Spleen (tissue), 11 donors: Measurements from ENCODE around the gene TMEM19. TPM values are rescaled to one million over a fixed set of nuclear protein-coding genes. Genes with fewer than 3 reads are reported as not detected.

Experiments
- DNase-seq: peaks from one replicate; pipeline ENCODE4 v3.0.0-alpha.2; 2020
- H3K27ac ChIP-seq, 8 donors: fragments of 200-600 bp; sonication (generic) in 7 of 8; 1 replicate in 4 of 8; 2 replicates in 4 of 8; pipeline versions ENCODE4 v1.5.0 to v1.8.0; 2016 to 2021; ENCODE audit warnings: inconsistent platforms in 4 of 8, mild to moderate bottlenecking in 4 of 8, moderate library complexity in 1 of 8
- H3K27me3 ChIP-seq, 7 donors: fragments of 200-600 bp; sonication (generic) in 6 of 7; replicated peaks in 1 of 7; 1 replicate in 4 of 7; 2 replicates in 3 of 7; pipeline versions ENCODE4 v1.5.0 to v1.8.0; 2016 to 2021; ENCODE audit warnings: inconsistent platforms in 3 of 7, mild to moderate bottlenecking in 1 of 7
- H3K36me3 ChIP-seq, 6 donors: fragments of 200-600 bp; sonication (generic) in 5 of 6; 1 replicate in 4 of 6; 2 replicates in 2 of 6; pipeline versions ENCODE4 v1.5.0 to v1.8.0; 2016 to 2021; ENCODE audit warnings: inconsistent platforms in 2 of 6
- H3K4me1 ChIP-seq, 6 donors: fragments of 200-600 bp; sonication (generic) in 5 of 6; 1 replicate in 3 of 6; 2 replicates in 3 of 6; pipeline versions ENCODE4 v1.5.0 to v1.8.0; 2016 to 2021; ENCODE audit warnings: inconsistent platforms in 3 of 6
- H3K4me3 ChIP-seq, 8 donors: fragments of 200-600 bp; sonication (generic) in 7 of 8; 1 replicate in 4 of 8; 2 replicates in 4 of 8; pipeline versions ENCODE4 v1.5.0 to v1.8.0; 2016 to 2021; ENCODE audit warnings: inconsistent platforms in 4 of 8, mild to moderate bottlenecking in 4 of 8, moderate library complexity in 2 of 8
- H3K9me3 ChIP-seq, 8 donors: fragments of 200-600 bp; sonication (generic) in 7 of 8; 1 replicate in 4 of 8; 2 replicates in 4 of 8; pipeline versions ENCODE4 v1.5.0 to v1.8.0; 2016 to 2021; ENCODE audit warnings: inconsistent platforms in 4 of 8
- CTCF ChIP-seq, 11 experiments: fragments of 200-600 bp in 7 of 11; fragments of 450-650 bp in 4 of 11; sonication (generic) in 4 of 11; IDR thresholded peaks in 8 of 11; conservative IDR thresholded peaks in 3 of 11; 1 replicate in 7 of 11; 2 replicates in 4 of 11; pipeline versions ENCODE4 v1.4.0 to v1.8.0; 2016 to 2021; ENCODE audit warnings: antibody characterized with exemption in 11 of 11, inconsistent platforms in 4 of 11, mild to moderate bottlenecking in 1 of 11
- POLR2A ChIP-seq, 3 donors: fragments of 450-650 bp; IDR thresholded peaks; one replicate each; pipeline ENCODE4 v1.5.1; 2017; ENCODE audit warnings: antibody characterized with exemption in 3 of 3, mild to moderate bottlenecking in 1 of 3
- POLR2AphosphoS5 ChIP-seq, 3 donors: sonication (generic); formaldehyde crosslinking; IDR thresholded peaks; one replicate each; pipeline ENCODE4 v1.5.1; 2017; ENCODE audit warnings: antibody characterized with exemption in 3 of 3
- WGBS, 5 donors: extraction: QIAGEN DNeasy Blood & Tissue Kit in 3 of 5; methylation state at CpG; one replicate each; pipeline versions ENCODE4 v1.1.5 to v1.1.7; 2013 to 2018; 5-methylcytosine and 5-hydroxymethylcytosine counted together
- intact Hi-C: fragments of 100-400 bp; cut with DNase I; formaldehyde crosslinking; loops from one replicate; pipeline ENCODE4 v1.15.0; 2023; ENCODE audit warnings: low total_unique reads
- polyA plus RNA-seq, 3 donors: library from polyadenylated mRNA; stranded (reverse); fragments of 200-250 nt; gene quantifications; one replicate each; pipeline ENCODE4 v1.2.1, GENCODE V29; 2013
- total RNA-seq, 7 donors: library from RNA; depleted of rRNA in 3 of 7; stranded (reverse); fragments of >200 nt in 3 of 7; fragmentation: NEBNext Ultra II Directional in 4 of 7; extraction: Animal tissue kit (Norgen Biotek cat#: 25700) in 4 of 7; gene quantifications; one replicate each; pipeline versions ENCODE4 v1.1.0 to v1.2.1, GENCODE V29; 2016 to 2021
- donor health status: healthy with polysubstance abuse.
- donor health status: DM: no; HTN: no; CAD: no; lungs with moderate emphysema.
- donor health status: DM: no; HTN: no; CAD: no.
- donor health status: Bipolar disorder and iron deficiency.
- donor health status: healthy.
- donor health status: DM: no; HTN: no; CAD: no.
- donor health status: DM: yes; HTN: yes; CAD: no.

Gene TMEM19
- total and polyA plus RNA-seq, 10 donors = 15.0 to 42.4 (median 29.6) TPM

- H3K4me1 ChIP-seq = peaks cover 20 to 58% (median 46%) of the 10 kb centered on the region in 6 donors
- TF ChIP-seq CTCF (IDR thresholded peaks at IDR 0.05 in 8 of 11, conservative IDR thresholded peaks at IDR 0.05 in 3 of 11) = peak in 7 of 11 experiments; percentile 7 to 59 (median 47)
- peak; percentile 82 to 96 (median 89) for TF ChIP-seq POLR2A (IDR thresholded peaks at IDR 0.05)
- TF ChIP-seq POLR2AphosphoS5 (IDR thresholded peaks at IDR 0.05) = peak; percentile 97 to 99 (median 99)
- peaks cover 0 to 27% (median 12%) of the 10 kb centered on the region in 6 donors for H3K36me3 ChIP-seq
- DNase-seq = peak; percentile 98
- WGBS, 5 donors = 0 to 1% (median 1%) methylated on average over 57 of the region's 57 CpGs
- H3K27ac ChIP-seq = peak within 1 kb of the TSS; percentile 95 to 99 (median 99)
- intact Hi-C loops = no loop called here
- peak within 1 kb of the TSS; percentile 62 to 93 (median 84) for H3K4me3 ChIP-seq
- H3K9me3 ChIP-seq = no peaks in the 10 kb centered on the region
- H3K27me3 ChIP-seq = no peaks in the 10 kb centered on the region
These were observed 22.1 kb upstream of the TMEM19 start, which contains the start of the genes THAP2 and ZFC3H1 for GRCh38 chr12:71663561-71664410. TSS of gene THAP2 (plus strand) at chr12:71664301. CDS start at chr12:71664510, 209 bp downstream. TSS of gene ZFC3H1 (minus strand) at chr12:71663848. CDS start at chr12:71663610, 238 bp downstream.

DNA sequence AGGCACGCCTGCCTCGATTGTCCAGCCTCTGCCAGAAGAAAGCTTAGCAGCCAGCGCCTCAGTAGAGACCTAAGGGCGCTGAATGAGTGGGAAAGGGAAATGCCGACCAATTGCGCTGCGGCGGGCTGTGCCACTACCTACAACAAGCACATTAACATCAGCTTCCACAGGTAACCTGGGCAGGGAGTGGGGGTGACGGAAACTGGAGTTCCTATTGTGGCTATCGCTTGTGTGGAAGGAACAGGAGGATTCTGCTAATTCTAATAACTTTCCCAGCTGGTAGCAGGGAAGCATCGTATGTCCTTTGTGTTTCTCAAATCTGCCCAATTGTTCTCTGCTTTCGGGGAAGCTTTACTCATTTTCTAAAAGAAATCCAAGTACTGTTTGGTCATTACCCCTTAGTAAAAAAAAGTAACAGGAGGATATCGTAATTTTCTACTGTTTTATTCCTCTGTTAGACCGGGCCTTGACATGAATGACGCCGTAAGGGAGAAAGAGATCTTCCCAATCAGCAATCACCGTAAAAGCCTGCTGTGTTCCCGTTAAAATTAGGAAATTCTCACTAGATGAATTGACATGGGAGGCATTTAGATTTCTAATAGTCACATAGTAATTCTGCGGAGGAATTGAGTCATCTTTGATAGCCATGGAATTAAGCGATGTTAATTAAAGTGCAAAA is 21.3 kb upstream of the TMEM19 start:
- no peaks in the 10 kb centered on the region for H3K9me3 ChIP-seq
- H3K27ac ChIP-seq = peak overlapping the region; percentile 95 to 99 (median 99)
- intact Hi-C loops = no loop called here
- H3K4me3 ChIP-seq = peak overlapping the region; percentile 62 to 93 (median 84)
- DNase-seq = no peak
- H3K36me3 ChIP-seq = peaks cover 0 to 19% (median 5%) of the 10 kb centered on the region in 6 donors
- no peak for TF ChIP-seq CTCF (IDR thresholded peaks at IDR 0.05 in 8 of 11, conservative IDR thresholded peaks at IDR 0.05 in 3 of 11)
- TF ChIP-seq POLR2A (IDR thresholded peaks at IDR 0.05) = no peak
- TF ChIP-seq POLR2AphosphoS5 (IDR thresholded peaks at IDR 0.05) = no peak
- no peaks in the 10 kb centered on the region for H3K27me3 ChIP-seq
- H3K4me1 ChIP-seq = peaks cover 20 to 53% (median 44%) of the 10 kb centered on the region in 6 donors
- 0 to 1% (median 1%) methylated on average over 20 of the region's 20 CpGs for WGBS, 5 donors

- WGBS, 5 donors = 11 to 23% (median 16%) methylated on average over 4 of the region's 4 CpGs
These were observed 20.8 kb upstream of the TMEM19 start for GRCh38 chr12:71665090-71665463.

More at GRCh38 chr12:71665090-71665463, 20.8 kb upstream of the TMEM19 start:
- intact Hi-C loops = no loop called here
- Histone ChIP-seq H3K4me1 (peaks cover 20 to 47% (median 39%) of the 10 kb centered on the region in 6 donors), H3K36me3 (peaks cover 0 to 14% (median 2%) of the 10 kb centered on the region in 6 donors), H3K27ac (peak overlapping the region in 7 of 8 donors; percentile 97 to 99 (median 99)), H3K4me3 (peak overlapping the region; percentile 62 to 93 (median 84)), H3K27me3 (no peaks in the 10 kb centered on the region), H3K9me3 (no peaks in the 10 kb centered on the region)
- TF ChIP-seq POLR2A (IDR thresholded peaks at IDR 0.05) (no peak), CTCF (IDR thresholded peaks at IDR 0.05 in 8 of 11, conservative IDR thresholded peaks at IDR 0.05 in 3 of 11) (no peak), POLR2AphosphoS5 (IDR thresholded peaks at IDR 0.05) (no peak)
- DNase-seq = no peak
